NB4 (cell line): Measurements from ENCODE around the gene CTCF.

Source experiments
- CTCF ChIP-seq: IDR thresholded peaks from one replicate; pipeline ENCODE4 v1.5.1; 2012; ENCODE audit warnings: low read depth, low read length
- MYC ChIP-seq: IDR thresholded peaks from 2 replicates; pipeline ENCODE4 v1.6.1; 2011; ENCODE audit warnings: low read depth, low read length
- POLR2A ChIP-seq: IDR thresholded peaks from 2 replicates; pipeline ENCODE4 v1.6.1; 2011; ENCODE audit warnings: mild to moderate bottlenecking; ENCODE audit not compliant: insufficient read length; ENCODE audit errors: extremely low read depth

GRCh38 chr16:67652578-67653127 lies 90.3 kb downstream of the CTCF start:
- TF ChIP-seq CTCF (no peak), POLR2A (no peak), MYC (no peak)
